Liver (tissue), 3 donors: ENCODE measurements around the gene HIPK2.
"Not testable (repeated sequence)": the region's sequence is repeated elsewhere in the genome, so short reads cannot be mapped to it uniquely, and the experiment has no call there.

Experiments used
- GABPA ChIP-seq, 2 donors: IDR thresholded peaks in 1 of 2; conservative IDR thresholded peaks in 1 of 2; 2 replicates each; pipeline ENCODE4 v1.6.1; 2016; ENCODE audit warnings: antibody characterized with exemption in 2 of 2, mild to moderate bottlenecking in 1 of 2, moderate library complexity in 1 of 2
- HNF4A ChIP-seq, 2 donors: conservative IDR thresholded peaks; 2 replicates each; pipeline ENCODE4 v1.6.1; 2016; ENCODE audit warnings: antibody characterized with exemption in 2 of 2, mild to moderate bottlenecking in 2 of 2
- JUND ChIP-seq, 2 donors: IDR thresholded peaks; 2 replicates each; pipeline ENCODE4 v1.6.1; 2016; ENCODE audit warnings: antibody characterized with exemption in 2 of 2
- RAD21 ChIP-seq, 2 donors: IDR thresholded peaks; 2 replicates each; pipeline ENCODE4 v1.6.1; 2016; ENCODE audit warnings: antibody characterized with exemption in 2 of 2, mild to moderate bottlenecking in 2 of 2
- RXRA ChIP-seq, 2 donors: IDR thresholded peaks; 2 replicates each; pipeline ENCODE4 v1.6.1; 2017 to 2018; ENCODE audit warnings: antibody characterized with exemption in 2 of 2, mild to moderate bottlenecking in 1 of 2
- SP1 ChIP-seq: IDR thresholded peaks from 2 replicates; pipeline ENCODE4 v1.6.1; 2018; ENCODE audit warnings: antibody characterized with exemption, mild to moderate bottlenecking
- TAF1 ChIP-seq: conservative IDR thresholded peaks from 2 replicates; pipeline ENCODE4 v1.6.1; 2016; ENCODE audit warnings: antibody characterized with exemption, mild to moderate bottlenecking
- YY1 ChIP-seq: IDR thresholded peaks from 2 replicates; pipeline ENCODE4 v1.6.1; 2016; ENCODE audit warnings: antibody characterized with exemption, mild to moderate bottlenecking
- TF ChIP-seq, protein P1 (sequence below): fragments of 150-350 bp; IDR thresholded peaks from 2 replicates; pipeline ENCODE4 v1.5.1; 2017; ENCODE audit warnings: improper control_type of control experiment, low read depth, low read length; ENCODE audit not compliant: missing input control
- TF ChIP-seq, protein P2 (sequence below): IDR thresholded peaks from 2 replicates; pipeline ENCODE4 v1.6.1; 2016; ENCODE audit warnings: antibody characterized with exemption, mild to moderate bottlenecking
- TF ChIP-seq, protein P3 (sequence below): IDR thresholded peaks from 2 replicates; pipeline ENCODE4 v1.6.1; 2016; ENCODE audit warnings: antibody characterized with exemption
- TF ChIP-seq, protein P4 (sequence below): IDR thresholded peaks from 2 replicates; pipeline ENCODE4 v1.6.1; 2016; ENCODE audit warnings: antibody characterized with exemption
- TF ChIP-seq, protein P5 (sequence below): IDR thresholded peaks from 2 replicates; pipeline ENCODE4 v1.6.1; 2016; ENCODE audit warnings: antibody characterized with exemption
- donor health status: healthy.
- donor health status: healthy.

DNA sequence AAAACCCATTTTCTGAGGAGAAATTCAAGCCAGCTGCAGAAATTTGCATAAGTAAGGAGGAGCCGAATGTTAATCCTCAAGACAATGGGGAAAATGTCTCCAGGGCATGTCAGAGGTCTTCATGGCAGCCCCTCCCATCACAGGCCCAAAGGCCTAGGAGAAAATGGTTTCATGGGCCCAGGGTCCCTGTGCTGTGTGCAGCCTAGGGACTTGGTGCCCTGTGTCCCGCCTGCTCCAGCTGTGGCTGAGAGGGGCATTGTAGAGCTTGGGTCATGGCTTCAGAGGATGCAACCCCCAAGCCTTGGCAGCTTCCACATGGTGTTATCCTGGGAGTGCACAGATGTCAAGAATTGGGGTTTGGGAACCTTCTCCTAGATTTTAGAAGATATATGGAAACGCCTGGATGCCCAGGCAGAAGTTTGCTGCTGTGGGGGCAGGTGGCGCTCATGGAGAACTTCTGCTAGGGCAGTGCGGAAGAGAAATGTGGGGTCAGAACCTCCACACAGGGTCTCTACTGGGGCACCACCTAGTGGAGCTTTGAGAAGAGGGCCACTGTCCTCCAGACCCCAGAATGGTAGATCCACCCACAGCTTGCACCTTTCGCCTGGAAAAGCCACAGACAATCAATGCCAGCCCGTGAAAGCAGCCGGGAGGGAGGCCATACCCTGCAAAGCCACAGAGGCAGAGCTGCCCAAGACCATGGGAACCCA, 223.7 kb downstream of the HIPK2 start:
- TF ChIP-seq, protein P1, sequence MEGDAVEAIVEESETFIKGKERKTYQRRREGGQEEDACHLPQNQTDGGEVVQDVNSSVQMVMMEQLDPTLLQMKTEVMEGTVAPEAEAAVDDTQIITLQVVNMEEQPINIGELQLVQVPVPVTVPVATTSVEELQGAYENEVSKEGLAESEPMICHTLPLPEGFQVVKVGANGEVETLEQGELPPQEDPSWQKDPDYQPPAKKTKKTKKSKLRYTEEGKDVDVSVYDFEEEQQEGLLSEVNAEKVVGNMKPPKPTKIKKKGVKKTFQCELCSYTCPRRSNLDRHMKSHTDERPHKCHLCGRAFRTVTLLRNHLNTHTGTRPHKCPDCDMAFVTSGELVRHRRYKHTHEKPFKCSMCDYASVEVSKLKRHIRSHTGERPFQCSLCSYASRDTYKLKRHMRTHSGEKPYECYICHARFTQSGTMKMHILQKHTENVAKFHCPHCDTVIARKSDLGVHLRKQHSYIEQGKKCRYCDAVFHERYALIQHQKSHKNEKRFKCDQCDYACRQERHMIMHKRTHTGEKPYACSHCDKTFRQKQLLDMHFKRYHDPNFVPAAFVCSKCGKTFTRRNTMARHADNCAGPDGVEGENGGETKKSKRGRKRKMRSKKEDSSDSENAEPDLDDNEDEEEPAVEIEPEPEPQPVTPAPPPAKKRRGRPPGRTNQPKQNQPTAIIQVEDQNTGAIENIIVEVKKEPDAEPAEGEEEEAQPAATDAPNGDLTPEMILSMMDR: not testable (repeated sequence)
- TF ChIP-seq JUND (IDR thresholded peaks at IDR 0.05); RAD21 (IDR thresholded peaks at IDR 0.05); SP1; RXRA (IDR thresholded peaks at IDR 0.05); YY1; HNF4A (conservative IDR thresholded peaks at IDR 0.05); TAF1; GABPA (IDR thresholded peaks at IDR 0.05 in 1 of 2, conservative IDR thresholded peaks at IDR 0.05 in 1 of 2): not testable (repeated sequence)
- TF ChIP-seq, protein P2, sequence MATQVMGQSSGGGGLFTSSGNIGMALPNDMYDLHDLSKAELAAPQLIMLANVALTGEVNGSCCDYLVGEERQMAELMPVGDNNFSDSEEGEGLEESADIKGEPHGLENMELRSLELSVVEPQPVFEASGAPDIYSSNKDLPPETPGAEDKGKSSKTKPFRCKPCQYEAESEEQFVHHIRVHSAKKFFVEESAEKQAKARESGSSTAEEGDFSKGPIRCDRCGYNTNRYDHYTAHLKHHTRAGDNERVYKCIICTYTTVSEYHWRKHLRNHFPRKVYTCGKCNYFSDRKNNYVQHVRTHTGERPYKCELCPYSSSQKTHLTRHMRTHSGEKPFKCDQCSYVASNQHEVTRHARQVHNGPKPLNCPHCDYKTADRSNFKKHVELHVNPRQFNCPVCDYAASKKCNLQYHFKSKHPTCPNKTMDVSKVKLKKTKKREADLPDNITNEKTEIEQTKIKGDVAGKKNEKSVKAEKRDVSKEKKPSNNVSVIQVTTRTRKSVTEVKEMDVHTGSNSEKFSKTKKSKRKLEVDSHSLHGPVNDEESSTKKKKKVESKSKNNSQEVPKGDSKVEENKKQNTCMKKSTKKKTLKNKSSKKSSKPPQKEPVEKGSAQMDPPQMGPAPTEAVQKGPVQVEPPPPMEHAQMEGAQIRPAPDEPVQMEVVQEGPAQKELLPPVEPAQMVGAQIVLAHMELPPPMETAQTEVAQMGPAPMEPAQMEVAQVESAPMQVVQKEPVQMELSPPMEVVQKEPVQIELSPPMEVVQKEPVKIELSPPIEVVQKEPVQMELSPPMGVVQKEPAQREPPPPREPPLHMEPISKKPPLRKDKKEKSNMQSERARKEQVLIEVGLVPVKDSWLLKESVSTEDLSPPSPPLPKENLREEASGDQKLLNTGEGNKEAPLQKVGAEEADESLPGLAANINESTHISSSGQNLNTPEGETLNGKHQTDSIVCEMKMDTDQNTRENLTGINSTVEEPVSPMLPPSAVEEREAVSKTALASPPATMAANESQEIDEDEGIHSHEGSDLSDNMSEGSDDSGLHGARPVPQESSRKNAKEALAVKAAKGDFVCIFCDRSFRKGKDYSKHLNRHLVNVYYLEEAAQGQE: not testable (repeated sequence)
- TF ChIP-seq, protein P3, sequence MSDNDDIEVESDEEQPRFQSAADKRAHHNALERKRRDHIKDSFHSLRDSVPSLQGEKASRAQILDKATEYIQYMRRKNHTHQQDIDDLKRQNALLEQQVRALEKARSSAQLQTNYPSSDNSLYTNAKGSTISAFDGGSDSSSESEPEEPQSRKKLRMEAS: not testable (repeated sequence)
- TF ChIP-seq, protein P4, sequence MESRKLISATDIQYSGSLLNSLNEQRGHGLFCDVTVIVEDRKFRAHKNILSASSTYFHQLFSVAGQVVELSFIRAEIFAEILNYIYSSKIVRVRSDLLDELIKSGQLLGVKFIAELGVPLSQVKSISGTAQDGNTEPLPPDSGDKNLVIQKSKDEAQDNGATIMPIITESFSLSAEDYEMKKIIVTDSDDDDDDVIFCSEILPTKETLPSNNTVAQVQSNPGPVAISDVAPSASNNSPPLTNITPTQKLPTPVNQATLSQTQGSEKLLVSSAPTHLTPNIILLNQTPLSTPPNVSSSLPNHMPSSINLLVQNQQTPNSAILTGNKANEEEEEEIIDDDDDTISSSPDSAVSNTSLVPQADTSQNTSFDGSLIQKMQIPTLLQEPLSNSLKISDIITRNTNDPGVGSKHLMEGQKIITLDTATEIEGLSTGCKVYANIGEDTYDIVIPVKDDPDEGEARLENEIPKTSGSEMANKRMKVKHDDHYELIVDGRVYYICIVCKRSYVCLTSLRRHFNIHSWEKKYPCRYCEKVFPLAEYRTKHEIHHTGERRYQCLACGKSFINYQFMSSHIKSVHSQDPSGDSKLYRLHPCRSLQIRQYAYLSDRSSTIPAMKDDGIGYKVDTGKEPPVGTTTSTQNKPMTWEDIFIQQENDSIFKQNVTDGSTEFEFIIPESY: not testable (repeated sequence)
- TF ChIP-seq, protein P5, sequence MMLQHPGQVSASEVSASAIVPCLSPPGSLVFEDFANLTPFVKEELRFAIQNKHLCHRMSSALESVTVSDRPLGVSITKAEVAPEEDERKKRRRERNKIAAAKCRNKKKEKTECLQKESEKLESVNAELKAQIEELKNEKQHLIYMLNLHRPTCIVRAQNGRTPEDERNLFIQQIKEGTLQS: not testable (repeated sequence)
